Activated CD8-positive, alpha-beta T cell treated with anti-CD3 and anti-CD28 coated beads, Interleukin-2, amount 10 ng/mL, durations not matched to agents 7 days and 5 days (primary cell): ENCODE results near the gene GZF1. TPM values are rescaled to one million over a fixed set of nuclear protein-coding genes. Genes with fewer than 3 reads are reported as not detected.

ENCODE experiments used
- ATAC-seq: fragments of 150-1000 bp; cut with Tn5 transposase; one replicate; pipeline ENCODE4 v1.10.0; 2021; ENCODE audit warnings: moderate library complexity
- CTCF ChIA-PET: fragments of 350-600 bp; sonication (Branson Sonifier 250); formaldehyde crosslinking; loops from one replicate; lab custom pipeline; 2021; ENCODE audit warnings: antibody characterized with exemption; lab: Charles Lee
- POLR2A ChIA-PET: fragments of 350-600 bp; sonication (Branson Sonifier 250); formaldehyde crosslinking; loops from one replicate; lab custom pipeline; 2021; ENCODE audit warnings: antibody characterized with exemption; lab: Charles Lee
- DNase-seq: peaks from one replicate; pipeline ENCODE4 v3.0.0-alpha.2; 2020
- H3K27ac Mint-ChIP-seq: one replicate; pipeline ENCODE4 v1.8.0; 2021; ENCODE audit warnings: mild to moderate bottlenecking, mixed read lengths
- H3K27me3 Mint-ChIP-seq: one replicate; pipeline ENCODE4 v1.8.0; 2021; ENCODE audit warnings: low read depth, mixed read lengths
- H3K36me3 Mint-ChIP-seq: one replicate; pipeline ENCODE4 v1.8.0; 2021; ENCODE audit warnings: low read depth, mixed read lengths
- H3K4me1 Mint-ChIP-seq: one replicate; pipeline ENCODE4 v1.8.0; 2021; ENCODE audit warnings: low read depth, mixed read lengths
- H3K4me3 Mint-ChIP-seq: one replicate; pipeline ENCODE4 v1.8.0; 2021; ENCODE audit warnings: mild to moderate bottlenecking, mixed read lengths
- H3K9me3 Mint-ChIP-seq: one replicate; pipeline ENCODE4 v1.8.0; 2022; ENCODE audit warnings: mixed read lengths; ENCODE audit not compliant: insufficient read depth
- total RNA-seq, 2 experiments: library from RNA; stranded (reverse); gene quantifications; one replicate each; pipeline ENCODE4 v1.2.3, GENCODE V29; 2021

The GZF1 gene
- total RNA-seq, 2 experiments from 2014 or later, result 11.1 to 15.8 TPM

GRCh38 chr20:23331450-23332350, 30.3 kb upstream of the GZF1 start:
- H3K27me3 Mint-ChIP-seq, result no peaks in the 10 kb centered on the region
- peaks cover 10% of the 10 kb centered on the region for H3K4me1 Mint-ChIP-seq
- ChIA-PET POLR2A (no interaction called here), CTCF (no interaction called here)
- no peak overlapping the region for H3K4me3 Mint-ChIP-seq
- H3K27ac Mint-ChIP-seq, result no peak overlapping the region
- DNase-seq (no peak), ATAC-seq (no peak)
- H3K9me3 Mint-ChIP-seq, result no peaks in the 10 kb centered on the region
- no peaks in the 10 kb centered on the region for H3K36me3 Mint-ChIP-seq

GRCh38 chr20:23332467-23332866, 29.5 kb upstream of the GZF1 start:
- peaks cover 12% of the 10 kb centered on the region for H3K4me1 Mint-ChIP-seq
- H3K4me3 Mint-ChIP-seq, result no peak overlapping the region
- DNase-seq, result no peak
- H3K36me3 Mint-ChIP-seq, result no peaks in the 10 kb centered on the region
- no peaks in the 10 kb centered on the region for H3K9me3 Mint-ChIP-seq
- no peak overlapping the region for H3K27ac Mint-ChIP-seq
- ATAC-seq, result no peak
- POLR2A ChIA-PET, result no interaction called here
- CTCF ChIA-PET, result no interaction called here
- H3K27me3 Mint-ChIP-seq, result no peaks in the 10 kb centered on the region

GRCh38 chr20:23334111-23334510, 27.9 kb upstream of the GZF1 start:
- Mint-ChIP-seq H3K36me3 (no peaks in the 10 kb centered on the region), H3K27me3 (no peaks in the 10 kb centered on the region), H3K27ac (no peak overlapping the region), H3K4me3 (no peak overlapping the region), H3K4me1 (peaks cover 12% of the 10 kb centered on the region), H3K9me3 (no peaks in the 10 kb centered on the region)
- ChIA-PET POLR2A (no interaction called here), CTCF (no interaction called here)
- ATAC-seq (no peak), DNase-seq (no peak)

GRCh38 chr20:23335521-23335920, 26.5 kb upstream of the GZF1 start:
- no peak overlapping the region for H3K27ac Mint-ChIP-seq
- no peaks in the 10 kb centered on the region for H3K27me3 Mint-ChIP-seq
- ATAC-seq (no peak), DNase-seq (no peak)
- POLR2A ChIA-PET, result no interaction called here
- no peaks in the 10 kb centered on the region for H3K9me3 Mint-ChIP-seq
- no peaks in the 10 kb centered on the region for H3K36me3 Mint-ChIP-seq
- CTCF ChIA-PET, result interaction anchor here (1.3 kb wide), 1 partner anchor 15 kb away, joined by 3 read pairs; the partner anchor contains the start of gene NXT1
- H3K4me1 Mint-ChIP-seq, result peaks cover 12% of the 10 kb centered on the region
- no peak overlapping the region for H3K4me3 Mint-ChIP-seq

GRCh38 chr20:23336476-23336875, 25.5 kb upstream of the GZF1 start:
- no peaks in the 10 kb centered on the region for H3K27me3 Mint-ChIP-seq
- H3K36me3 Mint-ChIP-seq, result no peaks in the 10 kb centered on the region
- no peak overlapping the region for H3K27ac Mint-ChIP-seq
- DNase-seq (no peak), ATAC-seq (no peak)
- H3K9me3 Mint-ChIP-seq, result no peaks in the 10 kb centered on the region
- H3K4me1 Mint-ChIP-seq, result peaks cover 12% of the 10 kb centered on the region
- CTCF ChIA-PET, result interaction anchor here (1.1 to 1.3 kb wide), 2 partner anchors 14 to 645 kb away, joined by 3 to 4 read pairs; partner anchors contain the start of gene NXT1
- POLR2A ChIA-PET, result interaction anchor here (1.0 kb wide), 1 partner anchor 13 kb away, joined by 3 read pairs; no protein-coding TSS in a partner anchor
- no peak overlapping the region for H3K4me3 Mint-ChIP-seq

GRCh38 chr20:23337312-23337711, 24.7 kb upstream of the GZF1 start:
- Mint-ChIP-seq H3K9me3 (no peaks in the 10 kb centered on the region), H3K36me3 (no peaks in the 10 kb centered on the region), H3K4me3 (no peak overlapping the region), H3K27me3 (no peaks in the 10 kb centered on the region), H3K4me1 (peaks cover 12% of the 10 kb centered on the region), H3K27ac (no peak overlapping the region)
- ChIA-PET POLR2A (interaction anchor here (1.0 kb wide), 1 partner anchor 12 kb away, joined by 3 read pairs; no protein-coding TSS in a partner anchor), CTCF (interaction anchor here (1.1 kb wide), 1 partner anchor 646 kb away, joined by 4 read pairs; no protein-coding TSS in a partner anchor)
- ATAC-seq (no peak), DNase-seq (no peak)

GRCh38 chr20:23339986-23340385, 22.0 kb upstream of the GZF1 start:
- Mint-ChIP-seq H3K36me3 (no peaks in the 10 kb centered on the region), H3K27ac (no peak overlapping the region), H3K9me3 (no peaks in the 10 kb centered on the region), H3K4me1 (peaks cover 7% of the 10 kb centered on the region), H3K27me3 (no peaks in the 10 kb centered on the region), H3K4me3 (no peak overlapping the region)
- POLR2A ChIA-PET, result interaction anchor here (2.4 kb wide), 1 partner anchor 10 kb away, joined by 17 read pairs; the partner anchor contains the start of gene NXT1
- no peak for DNase-seq
- CTCF ChIA-PET, result interaction anchor here (0.9 to 3.5 kb wide), 9 partner anchors 10 to 1001 kb away, joined by 3 to 30 read pairs (median 4); partner anchors contain the start of genes CD93 and NXT1
- no peak for ATAC-seq

GRCh38 chr20:23340524-23340923, 21.5 kb upstream of the GZF1 start:
- Mint-ChIP-seq H3K9me3 (no peaks in the 10 kb centered on the region), H3K4me1 (peaks cover 7% of the 10 kb centered on the region), H3K36me3 (no peaks in the 10 kb centered on the region), H3K4me3 (no peak overlapping the region), H3K27me3 (no peaks in the 10 kb centered on the region), H3K27ac (no peak overlapping the region)
- no peak for ATAC-seq
- DNase-seq, result peak; percentile 59
- CTCF ChIA-PET, result interaction anchor here (0.7 to 3.5 kb wide), 12 partner anchors 10 to 1002 kb away, joined by 3 to 30 read pairs (median 4); partner anchors contain the start of genes CD93 and NXT1
- POLR2A ChIA-PET, result interaction anchor here (2.4 kb wide), 1 partner anchor 10 kb away, joined by 17 read pairs; the partner anchor contains the start of gene NXT1

- H3K27me3 Mint-ChIP-seq, result no peaks in the 10 kb centered on the region
- H3K36me3 Mint-ChIP-seq, result no peaks in the 10 kb centered on the region
- no peak for DNase-seq
- ChIA-PET CTCF (interaction anchor here (0.7 to 3.5 kb wide), 10 partner anchors 9 to 1002 kb away, joined by 3 to 30 read pairs (median 4); partner anchors contain the start of genes CD93 and NXT1), POLR2A (interaction anchor here (2.4 kb wide), 1 partner anchor 9 kb away, joined by 17 read pairs; the partner anchor contains the start of gene NXT1)
- H3K4me1 Mint-ChIP-seq, result peaks cover 7% of the 10 kb centered on the region
- no peak overlapping the region for H3K27ac Mint-ChIP-seq
- H3K9me3 Mint-ChIP-seq, result no peaks in the 10 kb centered on the region
- ATAC-seq, result no peak
- no peak overlapping the region for H3K4me3 Mint-ChIP-seq
Measured at GRCh38 chr20:23341073-23341472, 20.9 kb upstream of the GZF1 start.

- DNase-seq (no peak), ATAC-seq (no peak)
- H3K4me3 Mint-ChIP-seq, result no peak overlapping the region
- H3K36me3 Mint-ChIP-seq, result no peaks in the 10 kb centered on the region
- no peaks in the 10 kb centered on the region for H3K27me3 Mint-ChIP-seq
- H3K4me1 Mint-ChIP-seq, result peaks cover 3% of the 10 kb centered on the region
- ChIA-PET POLR2A (interaction anchor here (0.6 kb wide), 1 partner anchor 38 kb away, joined by 3 read pairs; no protein-coding TSS in a partner anchor), CTCF (interaction anchor here (1.7 kb wide), 1 partner anchor 652 kb away, joined by 4 read pairs; no protein-coding TSS in a partner anchor)
- no peak overlapping the region for H3K27ac Mint-ChIP-seq
- H3K9me3 Mint-ChIP-seq, result no peaks in the 10 kb centered on the region
Measured at GRCh38 chr20:23343590-23343989, 18.4 kb upstream of the GZF1 start.

GRCh38 chr20:23344336-23344735, 17.6 kb upstream of the GZF1 start:
- POLR2A ChIA-PET, result no interaction called here
- CTCF ChIA-PET, result interaction anchor here (1.0 kb wide), 1 partner anchor 14 kb away, joined by 3 read pairs; no protein-coding TSS in a partner anchor
- Mint-ChIP-seq H3K36me3 (no peaks in the 10 kb centered on the region), H3K9me3 (no peaks in the 10 kb centered on the region), H3K27ac (no peak overlapping the region), H3K4me3 (no peak overlapping the region), H3K27me3 (no peaks in the 10 kb centered on the region), H3K4me1 (peaks cover 9% of the 10 kb centered on the region)
- ATAC-seq (no peak), DNase-seq (no peak)
